AG10803 (cell line): Measurements from ENCODE around the gene PLIN5.

ENCODE experiments used
- DNase-seq: peaks from one replicate; pipeline ENCODE4 v3.0.0; 2010; ENCODE audit warnings: low read depth
- H3K4me3 ChIP-seq: 2 replicates; pipeline ENCODE4 v1.5.1; 2011; ENCODE audit warnings: mild to moderate bottlenecking, low read length, control low read depth
- TF ChIP-seq, protein P1 (sequence below): conservative IDR thresholded peaks from 2 replicates; pipeline ENCODE4 v1.5.1; 2011; ENCODE audit warnings: mild to moderate bottlenecking, low read length, control low read depth, inconsistent platforms

Gene PLIN5

DNA sequence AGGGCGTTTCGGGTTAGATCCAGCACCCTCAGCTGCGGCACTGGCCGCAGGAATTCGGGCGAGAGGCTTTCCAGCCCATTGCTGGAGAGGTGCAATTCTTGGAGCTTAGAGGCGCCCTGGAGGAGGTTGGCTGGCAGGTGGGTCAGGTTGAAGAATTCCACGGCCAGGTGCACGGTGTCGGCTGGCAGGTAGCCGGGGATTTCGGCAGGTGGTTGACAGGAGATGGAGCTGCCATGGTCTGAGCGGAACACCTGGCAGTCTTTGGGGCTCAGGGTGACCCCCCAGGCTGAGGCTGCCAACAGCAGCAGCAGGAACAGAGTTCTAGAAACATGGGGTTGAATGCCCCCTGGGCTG, 3.6 kb upstream of the PLIN5 start:
- TF ChIP-seq, protein P1, sequence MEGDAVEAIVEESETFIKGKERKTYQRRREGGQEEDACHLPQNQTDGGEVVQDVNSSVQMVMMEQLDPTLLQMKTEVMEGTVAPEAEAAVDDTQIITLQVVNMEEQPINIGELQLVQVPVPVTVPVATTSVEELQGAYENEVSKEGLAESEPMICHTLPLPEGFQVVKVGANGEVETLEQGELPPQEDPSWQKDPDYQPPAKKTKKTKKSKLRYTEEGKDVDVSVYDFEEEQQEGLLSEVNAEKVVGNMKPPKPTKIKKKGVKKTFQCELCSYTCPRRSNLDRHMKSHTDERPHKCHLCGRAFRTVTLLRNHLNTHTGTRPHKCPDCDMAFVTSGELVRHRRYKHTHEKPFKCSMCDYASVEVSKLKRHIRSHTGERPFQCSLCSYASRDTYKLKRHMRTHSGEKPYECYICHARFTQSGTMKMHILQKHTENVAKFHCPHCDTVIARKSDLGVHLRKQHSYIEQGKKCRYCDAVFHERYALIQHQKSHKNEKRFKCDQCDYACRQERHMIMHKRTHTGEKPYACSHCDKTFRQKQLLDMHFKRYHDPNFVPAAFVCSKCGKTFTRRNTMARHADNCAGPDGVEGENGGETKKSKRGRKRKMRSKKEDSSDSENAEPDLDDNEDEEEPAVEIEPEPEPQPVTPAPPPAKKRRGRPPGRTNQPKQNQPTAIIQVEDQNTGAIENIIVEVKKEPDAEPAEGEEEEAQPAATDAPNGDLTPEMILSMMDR = no peak
- H3K4me3 ChIP-seq = no peak overlapping the region
- DNase-seq = no peak

DNA sequence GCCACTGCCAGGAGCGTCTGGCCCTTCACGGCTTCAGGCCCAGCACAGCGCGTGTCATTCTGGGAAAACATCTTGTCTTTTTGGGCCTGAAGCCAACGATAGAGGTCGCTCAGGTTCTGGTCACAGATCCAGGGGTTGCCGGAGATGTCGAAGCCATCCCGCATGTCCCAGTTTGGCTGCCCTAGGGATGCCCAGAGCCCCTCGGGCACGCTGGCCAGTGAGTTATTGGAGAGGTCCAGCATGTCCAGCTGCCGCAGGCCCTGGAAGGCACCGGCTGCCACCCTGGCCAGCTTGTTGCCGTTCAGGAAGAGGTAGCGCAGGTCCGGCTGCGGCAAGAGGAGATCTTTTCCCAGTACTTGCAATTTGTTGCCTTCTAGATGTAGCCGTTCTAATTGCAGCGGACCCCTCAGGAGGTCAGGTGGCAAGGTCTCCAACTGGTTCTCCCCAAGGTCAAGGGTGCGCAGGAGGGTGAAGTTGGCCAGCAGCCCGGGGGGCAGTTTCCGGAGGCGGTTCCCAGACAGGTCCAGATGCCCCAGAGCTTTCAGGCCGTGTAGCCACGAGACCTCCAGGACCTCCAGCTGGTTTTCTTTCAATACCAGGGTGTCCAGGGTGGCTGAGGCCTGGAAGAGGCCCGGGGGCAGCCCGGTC, 3.1 kb upstream of the PLIN5 start:
- TF ChIP-seq, protein P1 = no peak
- H3K4me3 ChIP-seq = no peak overlapping the region
- no peak for DNase-seq

- TF ChIP-seq, protein P1 = no peak
- no peak overlapping the region for H3K4me3 ChIP-seq
- no peak for DNase-seq
Observed at GRCh38 chr19:4536798-4537197, 1.8 kb upstream of the PLIN5 start.

DNA sequence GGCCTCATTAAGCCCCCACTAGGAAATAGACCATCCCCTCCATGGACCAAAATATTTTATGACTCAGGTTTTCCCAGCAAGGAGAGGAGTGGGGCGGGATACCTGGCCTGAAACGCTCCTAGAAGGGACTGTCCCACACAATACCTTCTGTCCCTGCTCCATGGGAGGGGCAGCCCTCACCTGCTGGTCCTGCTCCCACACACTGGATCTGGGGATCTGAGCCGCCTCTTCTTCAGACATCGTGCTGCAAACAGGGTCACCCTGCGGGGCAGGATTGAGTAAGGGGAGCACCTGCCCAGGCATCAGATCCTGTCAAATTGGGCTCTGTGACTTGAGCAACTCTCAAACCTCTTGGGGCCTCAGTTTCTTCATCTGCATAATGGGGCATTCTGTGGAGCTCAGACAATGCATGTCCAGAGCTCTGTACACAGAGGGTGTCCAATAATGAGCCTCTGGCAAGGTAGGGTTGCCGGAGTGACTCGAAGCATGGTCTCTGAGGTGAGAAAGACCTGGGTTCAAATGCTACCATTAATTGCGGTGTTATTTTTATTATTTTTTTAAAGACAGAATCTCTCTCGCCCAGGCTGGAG, 1.1 kb downstream of the PLIN5 start:
- TF ChIP-seq, protein P1 = no peak
- no peak overlapping the region for H3K4me3 ChIP-seq

DNA sequence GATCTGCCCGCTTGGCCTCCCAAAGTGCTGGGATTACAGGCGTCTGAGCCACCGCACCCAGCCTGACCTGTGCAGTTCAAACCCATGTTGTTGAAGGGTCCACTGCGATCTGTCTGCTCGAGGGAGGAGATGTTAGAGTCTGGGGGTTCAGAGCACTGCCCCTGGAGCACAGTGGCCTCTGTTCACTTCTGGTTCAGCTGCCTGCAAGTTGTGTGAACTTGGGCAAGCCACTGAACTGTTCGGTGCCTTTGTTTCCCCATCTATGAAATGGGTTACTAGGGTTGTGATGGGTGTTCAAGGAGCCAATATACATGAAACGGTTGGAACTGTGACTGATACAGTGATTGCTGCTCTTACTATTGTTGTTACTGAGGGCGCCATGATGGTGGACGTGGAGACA, 1.7 kb downstream of the PLIN5 start:
- no peak for DNase-seq
- no peak overlapping the region for H3K4me3 ChIP-seq
- TF ChIP-seq, protein P1 = no peak

More for the DNA sequence above, 1.1 kb downstream of the PLIN5 start:
- no peak for DNase-seq

DNA sequence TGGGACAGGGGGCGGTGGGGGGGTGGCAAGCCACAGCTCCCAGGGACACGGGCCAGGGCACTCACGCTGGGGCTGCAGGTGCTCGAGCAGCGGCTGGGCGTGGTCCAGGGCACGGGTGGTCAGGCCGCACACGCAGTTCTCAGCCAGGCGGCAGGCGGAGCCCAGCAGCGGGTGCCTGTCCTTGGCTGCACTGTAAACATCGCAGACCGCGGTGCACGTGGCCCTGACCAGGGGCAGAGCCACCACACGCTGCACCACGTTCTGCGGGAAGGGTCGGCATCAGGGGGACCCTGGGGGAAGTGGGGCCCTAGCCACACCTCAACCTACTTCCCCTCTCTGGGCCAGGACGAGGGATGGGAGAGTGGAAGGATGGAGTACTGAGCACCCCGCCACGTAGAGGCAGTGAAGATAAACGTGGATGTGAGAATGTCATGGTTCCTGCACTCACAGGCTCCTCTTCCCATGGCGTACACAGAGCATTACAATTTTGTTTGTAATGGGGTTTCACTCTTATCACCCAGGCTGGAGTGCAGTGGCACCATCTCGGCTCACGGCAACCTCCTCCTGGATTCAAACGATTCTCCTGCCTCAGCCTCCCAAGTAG, 3.4 kb downstream of the PLIN5 start:
- DNase-seq = no peak
- TF ChIP-seq, protein P1 = no peak
- no peak overlapping the region for H3K4me3 ChIP-seq
